OCI-LY1 (cell line): Measurements from ENCODE around the gene DDX31.

Experiments used
- CTCF ChIP-seq: fragments of 200-600 bp; sonication (generic), shearing (Covaris generic); IDR thresholded peaks from 2 replicates; pipeline ENCODE4 v1.5.1; 2017; ENCODE audit warnings: mild to moderate bottlenecking, antibody characterized with exemption, low read length, moderate library complexity, mixed read lengths
- EZH2 ChIP-seq: fragments of 200-600 bp; sonication (generic), shearing (Covaris generic); IDR thresholded peaks from 2 replicates; pipeline ENCODE4 v1.8.0; 2017; ENCODE audit warnings: borderline replicate concordance, mixed run types, mild to moderate bottlenecking, antibody characterized with exemption, low read length, moderate library complexity, mixed read lengths

DNA sequence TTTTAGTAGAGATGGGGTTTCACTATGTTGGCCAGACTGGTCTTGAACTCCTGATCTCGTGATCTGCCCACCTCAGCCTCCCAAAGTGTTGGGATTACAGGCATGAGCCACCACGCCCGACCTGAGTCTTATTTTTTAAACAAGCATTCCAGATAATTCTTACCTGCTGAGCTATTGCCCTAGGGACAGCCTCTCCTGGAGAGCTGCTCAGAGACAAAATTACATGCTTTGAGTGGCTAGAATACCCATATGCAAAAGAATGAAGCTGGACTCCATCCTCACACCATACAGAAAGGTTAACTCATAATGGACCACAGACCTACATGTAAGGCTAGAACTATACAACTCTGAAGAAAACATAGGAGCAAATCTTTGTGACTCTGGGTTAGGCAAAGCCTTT is 42.1 kb upstream of the DDX31 start:
- TF ChIP-seq CTCF (no peak), EZH2 (no peak)
